LHCN-M2 (cell line): ENCODE data around the gene C8A. TPM values are rescaled to one million over a fixed set of nuclear protein-coding genes. Genes with fewer than 3 reads are reported as not detected.

Experiments
- DNase-seq: peaks from one replicate; pipeline ENCODE4 v3.0.0-alpha.2; 2012; ENCODE audit warnings: low read depth
- polyA plus RNA-seq: library from polyadenylated mRNA; unstranded; fragments of >200 nt; gene quantifications from one replicate; pipeline ENCODE4 v1.2.1, GENCODE V29; 2012; ENCODE audit warnings: missing spikeins
- total RNA-seq: library from RNA; depleted of rRNA; stranded (reverse); fragments of >200 nt; gene quantifications from 2 replicates; pipeline ENCODE4 v1.2.3, GENCODE V29; 2014; rRNA removed

Gene C8A
- total RNA-seq, result not detected in 2 replicates
- polyA plus RNA-seq, result not detected

GRCh38 chr1:56854521-56855099, at the start of gene C8A:
TSS of gene C8A (plus strand) at chr1:56854797. CDS start at chr1:56854902, 105 bp downstream.
- DNase-seq, result no peak

GRCh38 chr1:56806804-56807203, 47.8 kb upstream of the C8A start:
- no peak for DNase-seq

- DNase-seq, result no peak
These were observed 46.2 kb upstream of the C8A start for GRCh38 chr1:56808410-56808809.

GRCh38 chr1:56811331-56811730, 43.3 kb upstream of the C8A start:
- DNase-seq, result no peak

GRCh38 chr1:56814205-56814604, 40.4 kb upstream of the C8A start:
- peak; percentile 14 for DNase-seq

- peak; percentile 6 for DNase-seq
These were observed 38.3 kb upstream of the C8A start for GRCh38 chr1:56816264-56816663.

- DNase-seq, result no peak
These were observed 37.7 kb upstream of the C8A start for GRCh38 chr1:56816909-56817308.

- no peak for DNase-seq
These were observed 36.7 kb upstream of the C8A start for GRCh38 chr1:56817716-56818463.

- DNase-seq, result no peak
These were observed 35.2 kb upstream of the C8A start, which contains the start of gene FYB2 for GRCh38 chr1:56819387-56819899. TSS of gene FYB2 (minus strand) at chr1:56819404. CDS start at chr1:56819290, 114 bp downstream.

GRCh38 chr1:56820755-56821461, 33.7 kb upstream of the C8A start:
- peak; percentile 61 for DNase-seq

GRCh38 chr1:56821462-56821797, 33.2 kb upstream of the C8A start:
- DNase-seq, result no peak

GRCh38 chr1:56824271-56824670, 30.3 kb upstream of the C8A start:
- no peak for DNase-seq

- no peak for DNase-seq
These were observed 29.7 kb upstream of the C8A start for GRCh38 chr1:56824938-56825337.

- no peak for DNase-seq
These were observed 29.2 kb upstream of the C8A start for GRCh38 chr1:56825436-56825835.

- DNase-seq, result no peak
These were observed 26.9 kb upstream of the C8A start for GRCh38 chr1:56827711-56828110.

GRCh38 chr1:56830052-56830451, 24.5 kb upstream of the C8A start:
- DNase-seq, result no peak

GRCh38 chr1:56831871-56832693, 22.5 kb upstream of the C8A start:
- DNase-seq, result peak; percentile 73

- no peak for DNase-seq
These were observed 21.5 kb upstream of the C8A start for GRCh38 chr1:56833088-56833487.

- no peak for DNase-seq
These were observed 20.3 kb upstream of the C8A start for GRCh38 chr1:56834137-56834900.

- no peak for DNase-seq
These were observed 18.9 kb upstream of the C8A start for GRCh38 chr1:56835657-56836056.

GRCh38 chr1:56836359-56836758, 18.2 kb upstream of the C8A start:
- DNase-seq, result no peak
